HuH-7 (cell line): ENCODE data around the gene ENTHD1.

ENCODE experiments used
- DNase-seq: peaks from one replicate; pipeline ENCODE4 v3.0.0; 2011; ENCODE audit warnings: low spot score

ENTHD1 gene

GRCh38 chr22:39845529-39845928 is 48.0 kb downstream of the ENTHD1 start:
- DNase-seq, result no peak

GRCh38 chr22:39839917-39840510 is 53.5 kb downstream of the ENTHD1 start:
- DNase-seq, result no peak

GRCh38 chr22:39839204-39839603 is 54.4 kb downstream of the ENTHD1 start:
- DNase-seq, result no peak

- no peak for DNase-seq
Observed at GRCh38 chr22:39833610-39834009, 60.0 kb downstream of the ENTHD1 start.

- no peak for DNase-seq
Observed at GRCh38 chr22:39833093-39833492, 60.5 kb downstream of the ENTHD1 start.

- no peak for DNase-seq
Observed at GRCh38 chr22:39832627-39833074, 60.9 kb downstream of the ENTHD1 start.

- DNase-seq, result no peak
Observed at GRCh38 chr22:39825661-39826102, 67.9 kb downstream of the ENTHD1 start.

GRCh38 chr22:39821008-39821407 is 72.6 kb downstream of the ENTHD1 start:
- DNase-seq, result no peak

GRCh38 chr22:39820256-39820655 is 73.3 kb downstream of the ENTHD1 start:
- DNase-seq, result no peak

- DNase-seq, result no peak
Observed at GRCh38 chr22:39819429-39819828, 74.1 kb downstream of the ENTHD1 start.

GRCh38 chr22:39818094-39818493 is 75.5 kb downstream of the ENTHD1 start:
- DNase-seq, result no peak

GRCh38 chr22:39815932-39816331 is 77.6 kb downstream of the ENTHD1 start:
- DNase-seq, result no peak

- no peak for DNase-seq
Observed at GRCh38 chr22:39814899-39815298, 78.7 kb downstream of the ENTHD1 start.

GRCh38 chr22:39809772-39810557 is 83.6 kb downstream of the ENTHD1 start:
- no peak for DNase-seq

- DNase-seq, result peak; percentile 15
Observed at GRCh38 chr22:39808081-39808480, 85.5 kb downstream of the ENTHD1 start.

- no peak for DNase-seq
Observed at GRCh38 chr22:39806109-39806508, 87.5 kb downstream of the ENTHD1 start.

- no peak for DNase-seq
Observed at GRCh38 chr22:39805117-39805516, 88.4 kb downstream of the ENTHD1 start.

GRCh38 chr22:39802682-39803081 is 90.9 kb downstream of the ENTHD1 start:
- no peak for DNase-seq

- DNase-seq, result no peak
Observed at GRCh38 chr22:39800790-39801520, 92.6 kb downstream of the ENTHD1 start.

- DNase-seq, result no peak
Observed at GRCh38 chr22:39797528-39798147, 95.9 kb downstream of the ENTHD1 start.

- no peak for DNase-seq
Observed at GRCh38 chr22:39789788-39790187, 103.8 kb downstream of the ENTHD1 start.

GRCh38 chr22:39785232-39785631 is 108.3 kb downstream of the ENTHD1 start:
- no peak for DNase-seq
